ENCODE data around the gene FXR1.
"Not testable (repeated sequence)": the region's sequence is repeated elsewhere in the genome, so short reads cannot be mapped to it uniquely, and the experiment has no call there.

Gene FXR1

GRCh38 chr3:180934638-180935037, 22.2 kb downstream of the FXR1 start:
- no peak for DNase-seq (ENCODE audit: low spot score)

GRCh38 chr3:180940826-180941225, 28.4 kb downstream of the FXR1 start:
- no peak for DNase-seq (ENCODE audit: low spot score)

GRCh38 chr3:180947761-180948390, 35.4 kb downstream of the FXR1 start:
- DNase-seq (ENCODE audit: low spot score): no peak

GRCh38 chr3:180959691-180960090, 47.2 kb downstream of the FXR1 start:
- DNase-seq (ENCODE audit: low spot score): no peak

- DNase-seq (ENCODE audit: low spot score): no peak
Measured at GRCh38 chr3:180961087-180961486, 48.6 kb downstream of the FXR1 start.

- DNase-seq (ENCODE audit: low spot score): no peak
Measured at GRCh38 chr3:180961552-180961951, 49.1 kb downstream of the FXR1 start.

- DNase-seq (ENCODE audit: low spot score): no peak
Measured at GRCh38 chr3:180962530-180962929, 50.1 kb downstream of the FXR1 start.

GRCh38 chr3:180970931-180971330, 58.5 kb downstream of the FXR1 start:
- DNase-seq (ENCODE audit: low spot score): no peak

GRCh38 chr3:180973543-180973942, 61.1 kb downstream of the FXR1 start:
- DNase-seq (ENCODE audit: low spot score): no peak

- no peak for DNase-seq (ENCODE audit: low spot score)
Measured at GRCh38 chr3:180974286-180974685, 61.8 kb downstream of the FXR1 start.

GRCh38 chr3:180977498-180977897, 65.0 kb downstream of the FXR1 start:
- DNase-seq (ENCODE audit: low spot score): no peak

GRCh38 chr3:180979961-180980360, 67.5 kb downstream of the FXR1 start:
- DNase-seq (ENCODE audit: low spot score): no peak

- no peak for DNase-seq (ENCODE audit: low spot score)
Measured at GRCh38 chr3:180980611-180981010, 68.1 kb downstream of the FXR1 start.

- no peak for DNase-seq (ENCODE audit: low spot score)
Measured at GRCh38 chr3:180981912-180982311, 69.4 kb downstream of the FXR1 start.

GRCh38 chr3:180983136-180983535, 70.7 kb downstream of the FXR1 start:
- DNase-seq (ENCODE audit: low spot score): no peak

- DNase-seq (ENCODE audit: low spot score): not testable (repeated sequence)
Measured at GRCh38 chr3:180986366-180986765, 73.9 kb downstream of the FXR1 start.

- DNase-seq (ENCODE audit: low spot score): no peak
Measured at GRCh38 chr3:180987344-180987743, 74.9 kb downstream of the FXR1 start.

GRCh38 chr3:180989291-180990163, 77.1 kb downstream of the FXR1 start, which contains the start of gene DNAJC19:
Gene DNAJC19 (minus strand): TSS chr3:180989736. CDS start chr3:180989602, 134 bp downstream.
- DNase-seq (ENCODE audit: low spot score): peak; percentile 93

GRCh38 chr3:180990505-180990904, 78.0 kb downstream of the FXR1 start:
- DNase-seq (ENCODE audit: low spot score): no peak

- no peak for DNase-seq (ENCODE audit: low spot score)
Measured at GRCh38 chr3:180996415-180996932, 84.0 kb downstream of the FXR1 start.

- DNase-seq (ENCODE audit: low spot score): not testable (repeated sequence)
Measured at GRCh38 chr3:181002331-181002730, 89.9 kb downstream of the FXR1 start.

- not testable (repeated sequence) for DNase-seq (ENCODE audit: low spot score)
Measured at GRCh38 chr3:181003469-181003868, 91.0 kb downstream of the FXR1 start.

GRCh38 chr3:181006541-181006940, 94.1 kb downstream of the FXR1 start:
- DNase-seq (ENCODE audit: low spot score): no peak

Measured in CD4-positive, alpha-beta T cell treated with Interleukin-6 at 100 ng/mL for 8 hours (primary cell).